ENCODE results near the gene GFOD1. TPM values are rescaled to one million over a fixed set of nuclear protein-coding genes. Genes with fewer than 3 reads are reported as not detected.
A peak's percentile ranks its signal among the peaks of the same experiment; 100 is the strongest.

The GFOD1 gene
- total and polyA plus RNA-seq, 7 donors: 5.9 to 34.2 (median 16.7) TPM

GRCh38 chr6:13372076-13372475, 115.3 kb downstream of the GFOD1 start:
- no peaks in the 10 kb centered on the region for H3K36me3 ChIP-seq (ENCODE audit: insufficient read depth in 1 of 2, low read depth in 1 of 2)
- no peak for DNase-seq
- no peak overlapping the region for H3K4me3 ChIP-seq
- H3K4me1 ChIP-seq: peaks cover 12% of the 10 kb centered on the region
- H3K27ac ChIP-seq: no peak overlapping the region
- no peaks in the 10 kb centered on the region for H3K9me3 ChIP-seq
- WGBS, 3 donors: 53 to 63% (median 59%) methylated on average over 6 of the region's 6 CpGs
- ATAC-seq: no peak
- no peak for TF ChIP-seq CTCF (IDR thresholded peaks at IDR 0.05)
- intact Hi-C loops (cut with DNase I): no loop called here
- no peaks in the 10 kb centered on the region for H3K27me3 ChIP-seq (ENCODE audit: insufficient read depth in 3 of 3, low read length in 2 of 3)

- H3K9me3 ChIP-seq: no peaks in the 10 kb centered on the region
- ATAC-seq (peak in 1 of 4 donors; percentile 35), DNase-seq (no peak)
- H3K36me3 ChIP-seq (ENCODE audit: insufficient read depth in 1 of 2, low read depth in 1 of 2): no peaks in the 10 kb centered on the region
- no peak for TF ChIP-seq CTCF (IDR thresholded peaks at IDR 0.05)
- intact Hi-C loops (cut with DNase I): no loop called here
- no peaks in the 10 kb centered on the region for H3K27me3 ChIP-seq (ENCODE audit: insufficient read depth in 3 of 3, low read length in 2 of 3)
- no peak overlapping the region for H3K4me3 ChIP-seq
- no peak overlapping the region for H3K27ac ChIP-seq
- peaks cover 12% of the 10 kb centered on the region for H3K4me1 ChIP-seq
- WGBS, 3 donors: 63 to 88% (median 75%) methylated on average over 9 of the region's 9 CpGs
Observed at GRCh38 chr6:13371421-13372072, 115.9 kb downstream of the GFOD1 start.

GRCh38 chr6:13370623-13371022, 116.8 kb downstream of the GFOD1 start:
- Histone ChIP-seq H3K27me3 (ENCODE audit: insufficient read depth in 3 of 3, low read length in 2 of 3) (no peaks in the 10 kb centered on the region), H3K4me1 (peaks cover 12% of the 10 kb centered on the region), H3K9me3 (no peaks in the 10 kb centered on the region), H3K4me3 (no peak overlapping the region), H3K27ac (no peak overlapping the region), H3K36me3 (ENCODE audit: insufficient read depth in 1 of 2, low read depth in 1 of 2) (no peaks in the 10 kb centered on the region)
- 91 to 95% (median 95%) methylated on average over 5 of the region's 5 CpGs for WGBS, 3 donors
- intact Hi-C loops (cut with DNase I): no loop called here
- no peak for TF ChIP-seq CTCF (IDR thresholded peaks at IDR 0.05)
- no peak for ATAC-seq
- DNase-seq: no peak

GRCh38 chr6:13369591-13369990, 117.8 kb downstream of the GFOD1 start:
- 0 to 91% (median 0%) methylated on average over 1 of the region's 1 CpG for WGBS, 3 donors
- Histone ChIP-seq H3K27me3 (ENCODE audit: insufficient read depth in 3 of 3, low read length in 2 of 3) (no peaks in the 10 kb centered on the region), H3K4me1 (peaks cover 12% of the 10 kb centered on the region), H3K36me3 (ENCODE audit: insufficient read depth in 1 of 2, low read depth in 1 of 2) (peaks cover 0 to 10% of the 10 kb centered on the region in 2 donors), H3K4me3 (no peak overlapping the region), H3K27ac (no peak overlapping the region), H3K9me3 (no peaks in the 10 kb centered on the region)
- no peak for TF ChIP-seq CTCF (IDR thresholded peaks at IDR 0.05)
- intact Hi-C loops (cut with DNase I): no loop called here
- no peak for DNase-seq
- no peak for ATAC-seq

- intact Hi-C loops (cut with DNase I): no loop called here
- ATAC-seq (no peak), DNase-seq (no peak)
- H3K27ac ChIP-seq: no peak overlapping the region
- peaks cover 0 to 14% of the 10 kb centered on the region in 2 donors for H3K36me3 ChIP-seq (ENCODE audit: insufficient read depth in 1 of 2, low read depth in 1 of 2)
- peaks cover 12% of the 10 kb centered on the region for H3K4me1 ChIP-seq
- TF ChIP-seq CTCF (IDR thresholded peaks at IDR 0.05): no peak
- H3K4me3 ChIP-seq: no peak overlapping the region
- H3K9me3 ChIP-seq: no peaks in the 10 kb centered on the region
- H3K27me3 ChIP-seq (ENCODE audit: insufficient read depth in 3 of 3, low read length in 2 of 3): no peaks in the 10 kb centered on the region
Observed at GRCh38 chr6:13368731-13369115, 118.7 kb downstream of the GFOD1 start.

Measured in psoas muscle (tissue), 8 donors.